ENCODE data around the gene TBXAS1.

Gene TBXAS1

DNA sequence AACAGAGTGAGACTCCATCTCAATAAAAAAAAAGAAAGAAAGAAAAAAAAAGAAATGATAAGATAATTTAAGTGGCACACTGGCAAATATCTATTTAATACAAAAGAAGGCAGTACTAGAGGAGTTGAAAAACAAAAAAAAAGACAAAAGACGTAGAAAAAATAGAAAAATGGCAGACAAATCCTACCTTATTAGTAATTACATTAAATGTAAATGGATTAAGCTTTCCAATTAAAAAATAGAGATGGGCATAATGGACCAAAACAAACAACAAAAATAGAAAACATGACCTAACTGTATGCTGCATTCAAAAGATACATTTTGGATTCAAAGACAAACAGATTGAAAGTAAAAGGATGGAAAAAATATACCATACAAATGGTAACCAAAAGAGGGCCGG lies 239.0 kb downstream of the TBXAS1 start:
- TF ChIP-seq, protein P1, sequence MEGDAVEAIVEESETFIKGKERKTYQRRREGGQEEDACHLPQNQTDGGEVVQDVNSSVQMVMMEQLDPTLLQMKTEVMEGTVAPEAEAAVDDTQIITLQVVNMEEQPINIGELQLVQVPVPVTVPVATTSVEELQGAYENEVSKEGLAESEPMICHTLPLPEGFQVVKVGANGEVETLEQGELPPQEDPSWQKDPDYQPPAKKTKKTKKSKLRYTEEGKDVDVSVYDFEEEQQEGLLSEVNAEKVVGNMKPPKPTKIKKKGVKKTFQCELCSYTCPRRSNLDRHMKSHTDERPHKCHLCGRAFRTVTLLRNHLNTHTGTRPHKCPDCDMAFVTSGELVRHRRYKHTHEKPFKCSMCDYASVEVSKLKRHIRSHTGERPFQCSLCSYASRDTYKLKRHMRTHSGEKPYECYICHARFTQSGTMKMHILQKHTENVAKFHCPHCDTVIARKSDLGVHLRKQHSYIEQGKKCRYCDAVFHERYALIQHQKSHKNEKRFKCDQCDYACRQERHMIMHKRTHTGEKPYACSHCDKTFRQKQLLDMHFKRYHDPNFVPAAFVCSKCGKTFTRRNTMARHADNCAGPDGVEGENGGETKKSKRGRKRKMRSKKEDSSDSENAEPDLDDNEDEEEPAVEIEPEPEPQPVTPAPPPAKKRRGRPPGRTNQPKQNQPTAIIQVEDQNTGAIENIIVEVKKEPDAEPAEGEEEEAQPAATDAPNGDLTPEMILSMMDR (IDR thresholded peaks at IDR 0.05; ENCODE audit: borderline replicate concordance, control extremely low read depth, extremely low read depth, insufficient read depth, missing control alignments), result no peak
- no peak for DNase-seq (ENCODE audit: low spot score)
- in situ Hi-C loops (cut with MboI; ENCODE audit: low sequenced_read_pairs, unreplicated experiment), result no loop called here

DNA sequence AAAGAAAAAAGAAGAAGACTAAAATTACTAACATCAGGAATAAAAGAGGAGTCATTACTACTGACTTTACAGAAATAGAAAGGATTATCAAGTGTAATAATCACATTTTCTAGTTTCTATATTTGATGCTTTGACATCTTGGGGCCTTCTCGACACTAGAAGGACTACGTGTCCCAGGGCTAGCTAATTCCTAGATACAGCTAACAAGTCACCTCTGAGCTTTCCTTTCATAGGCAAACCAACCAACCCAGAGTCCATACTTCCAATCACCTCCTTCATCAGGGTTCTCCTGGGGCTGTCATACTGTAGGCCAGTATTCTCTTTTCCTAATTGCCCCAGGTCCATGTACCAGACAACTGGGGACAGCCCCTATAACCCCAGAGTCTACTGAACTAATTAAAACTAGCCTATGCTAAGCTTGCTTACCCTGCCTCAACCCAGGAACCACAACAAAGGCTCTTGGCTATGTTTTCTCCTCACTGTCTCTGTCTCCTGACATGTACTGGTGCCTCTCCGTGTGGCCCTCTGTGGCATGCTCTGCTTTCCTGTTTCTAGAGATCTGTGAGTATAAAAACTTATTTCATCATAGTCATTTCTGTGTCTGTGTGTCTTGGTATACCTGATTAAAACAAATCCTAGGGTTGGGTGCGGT lies 240.4 kb downstream of the TBXAS1 start:
- no peak for DNase-seq (ENCODE audit: low spot score)
- TF ChIP-seq, protein P1 (IDR thresholded peaks at IDR 0.05; ENCODE audit: borderline replicate concordance, control extremely low read depth, extremely low read depth, insufficient read depth, missing control alignments), result no peak
- in situ Hi-C loops (cut with MboI; ENCODE audit: low sequenced_read_pairs, unreplicated experiment), result no loop called here

Measured in GM13976 (cell line).